Cardiac fibroblast (primary cell): ENCODE data around the gene SCAP.
"Not testable (repeated sequence)": the region's sequence is repeated elsewhere in the genome, so short reads cannot be mapped to it uniquely, and the experiment has no call there.

Source experiments
- DNase-seq, 2 donors: peaks; one replicate each; pipeline versions ENCODE4 v3.0.0 to v3.0.0-alpha.2; 2010; ENCODE audit warnings: low read depth in 2 of 2
- H3K4me3 ChIP-seq, 2 donors: replicated peaks in 1 of 2; 1 replicate in 1 of 2; 2 replicates in 1 of 2; pipeline ENCODE4 v1.5.1; 2011; ENCODE audit warnings: low read depth in 2 of 2, low read length in 2 of 2, mild to moderate bottlenecking in 2 of 2, moderate library complexity in 1 of 2
- TF ChIP-seq, protein P1 (sequence below): IDR thresholded peaks from one replicate; pipeline ENCODE4 v1.5.1; 2011; ENCODE audit warnings: low read depth, mild to moderate bottlenecking, low read length, inconsistent platforms

The SCAP gene

DNA sequence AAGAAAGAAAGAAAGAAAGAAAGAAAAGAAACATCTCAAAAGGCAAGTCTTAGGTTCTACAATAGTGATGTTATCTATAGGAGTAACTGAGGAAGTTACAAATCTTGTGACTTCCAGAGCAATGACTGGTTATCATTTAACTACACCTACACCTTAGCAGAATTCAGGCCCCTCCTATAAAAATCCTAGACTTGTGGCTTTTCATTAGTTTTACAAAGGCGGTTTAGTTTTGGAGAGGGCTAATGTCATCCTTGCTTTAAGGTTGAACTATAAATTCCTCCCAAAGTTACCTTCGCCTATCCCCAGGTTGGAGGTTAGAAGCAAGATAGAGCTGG is 4.1 kb upstream of the SCAP start:
- no peak for DNase-seq
- H3K4me3 ChIP-seq = no peak overlapping the region
- TF ChIP-seq, protein P1, sequence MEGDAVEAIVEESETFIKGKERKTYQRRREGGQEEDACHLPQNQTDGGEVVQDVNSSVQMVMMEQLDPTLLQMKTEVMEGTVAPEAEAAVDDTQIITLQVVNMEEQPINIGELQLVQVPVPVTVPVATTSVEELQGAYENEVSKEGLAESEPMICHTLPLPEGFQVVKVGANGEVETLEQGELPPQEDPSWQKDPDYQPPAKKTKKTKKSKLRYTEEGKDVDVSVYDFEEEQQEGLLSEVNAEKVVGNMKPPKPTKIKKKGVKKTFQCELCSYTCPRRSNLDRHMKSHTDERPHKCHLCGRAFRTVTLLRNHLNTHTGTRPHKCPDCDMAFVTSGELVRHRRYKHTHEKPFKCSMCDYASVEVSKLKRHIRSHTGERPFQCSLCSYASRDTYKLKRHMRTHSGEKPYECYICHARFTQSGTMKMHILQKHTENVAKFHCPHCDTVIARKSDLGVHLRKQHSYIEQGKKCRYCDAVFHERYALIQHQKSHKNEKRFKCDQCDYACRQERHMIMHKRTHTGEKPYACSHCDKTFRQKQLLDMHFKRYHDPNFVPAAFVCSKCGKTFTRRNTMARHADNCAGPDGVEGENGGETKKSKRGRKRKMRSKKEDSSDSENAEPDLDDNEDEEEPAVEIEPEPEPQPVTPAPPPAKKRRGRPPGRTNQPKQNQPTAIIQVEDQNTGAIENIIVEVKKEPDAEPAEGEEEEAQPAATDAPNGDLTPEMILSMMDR = no peak

DNA sequence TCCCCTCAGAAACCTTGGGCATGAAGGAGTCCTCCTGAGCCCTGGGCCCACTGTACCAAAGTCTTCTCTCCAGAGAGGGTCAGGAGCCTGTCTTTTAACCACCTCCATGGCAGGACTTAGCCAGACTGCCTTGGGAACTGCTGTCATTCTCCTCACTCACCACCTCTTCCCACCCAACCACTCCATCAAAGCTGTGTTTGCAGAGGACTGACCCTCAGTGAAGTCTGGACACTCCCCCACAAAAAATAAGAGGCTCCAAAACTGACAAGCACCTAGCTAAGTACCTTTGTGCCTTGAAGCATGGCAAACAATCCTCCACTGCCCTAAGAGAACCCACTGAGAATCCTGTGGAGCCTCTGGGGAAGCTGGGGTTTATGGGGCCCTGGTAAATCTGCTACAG is 2.3 kb upstream of the SCAP start:
- no peak overlapping the region for H3K4me3 ChIP-seq
- no peak for DNase-seq
- TF ChIP-seq, protein P1 = no peak

DNA sequence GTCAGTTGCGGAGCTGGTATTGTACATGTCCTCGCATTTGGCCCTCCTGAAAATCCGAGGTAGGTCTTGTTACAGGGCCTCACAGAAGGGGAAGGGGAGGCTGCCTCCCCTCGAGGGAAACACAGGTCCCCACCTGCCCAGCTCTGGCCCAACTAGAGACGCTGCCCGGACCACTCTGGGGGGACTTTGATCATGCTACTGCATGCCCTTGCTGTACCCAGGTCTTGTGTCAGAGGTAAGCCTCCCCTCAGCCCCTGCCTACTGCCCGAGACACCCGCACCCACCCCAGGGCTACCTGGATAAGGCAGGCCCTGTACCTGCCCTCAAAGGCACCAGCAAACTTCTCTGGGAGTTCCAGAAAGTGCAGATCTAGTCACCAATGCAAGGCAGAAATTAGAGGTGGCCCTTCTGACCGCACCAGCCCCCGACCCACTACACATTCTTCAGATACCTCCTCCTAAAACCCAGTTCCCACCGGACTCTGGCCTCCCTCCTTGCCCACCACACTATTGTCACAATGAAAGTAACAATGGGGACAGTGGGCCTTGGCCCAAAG is 981 bp upstream of the SCAP start:
- TF ChIP-seq, protein P1 = no peak
- DNase-seq = no peak
- no peak overlapping the region for H3K4me3 ChIP-seq

DNA sequence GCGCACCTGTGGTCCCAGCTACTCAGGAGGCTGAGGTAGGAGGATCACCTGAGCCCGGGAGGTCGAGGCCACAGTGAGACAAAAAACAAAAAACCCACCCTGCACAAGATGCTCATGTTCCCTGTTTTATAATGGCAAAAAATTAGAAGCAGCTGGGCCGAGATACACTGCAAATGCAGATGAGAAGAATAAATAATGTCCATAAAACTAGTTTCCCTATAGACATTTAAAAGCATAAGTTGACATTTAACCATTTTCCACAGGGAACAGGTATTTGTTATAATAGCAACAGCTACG is 537 bp upstream of the SCAP start:
- H3K4me3 ChIP-seq = peak overlapping the region; percentile 64 to 87
- DNase-seq = no peak
- TF ChIP-seq, protein P1 = no peak

DNA sequence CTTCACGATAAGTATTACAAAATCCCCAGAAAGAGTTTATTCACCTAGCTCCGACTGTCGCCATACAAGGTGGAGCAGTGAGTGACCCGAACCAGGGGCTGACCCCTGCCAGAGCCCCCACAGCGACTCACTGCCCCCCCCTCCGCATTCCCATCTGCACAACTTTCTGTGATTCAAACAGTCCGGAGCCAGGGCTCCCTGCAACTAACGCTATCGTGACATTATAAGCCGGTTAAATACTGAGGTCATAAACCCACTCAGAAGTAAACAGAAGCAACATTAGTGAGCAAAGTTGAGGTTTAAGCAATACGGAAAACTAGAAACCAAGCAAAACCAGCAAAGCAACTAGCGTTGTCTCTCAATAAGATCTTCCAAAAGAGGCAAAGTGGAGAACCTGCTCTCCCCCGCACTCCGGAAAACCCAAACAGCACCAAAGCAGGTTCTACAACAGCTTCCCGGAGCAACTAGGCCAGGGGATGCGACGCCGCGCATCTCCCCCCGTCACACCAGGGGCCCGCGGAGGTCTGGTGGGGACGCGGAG is 642 bp downstream of the SCAP start:
- peak in 1 of 2 donors; percentile 35 for DNase-seq

GRCh38 chr3:47473391-47473790 is 2.4 kb downstream of the SCAP start:
- TF ChIP-seq, protein P1 = no peak
- no peak overlapping the region for H3K4me3 ChIP-seq
- DNase-seq = no peak

More for the DNA sequence above, 642 bp downstream of the SCAP start:
- peak overlapping the region; percentile 64 to 87 for H3K4me3 ChIP-seq
- TF ChIP-seq, protein P1 = no peak

GRCh38 chr3:47469616-47470015 is 6.1 kb downstream of the SCAP start:
- no peak overlapping the region for H3K4me3 ChIP-seq
- TF ChIP-seq, protein P1 = no peak
- DNase-seq = peak; percentile 6 to 38

GRCh38 chr3:47468315-47468714 is 7.4 kb downstream of the SCAP start:
- DNase-seq, H3K4me3 ChIP-seq: not testable (repeated sequence)
